Measurements from ENCODE around the gene SH3D21.

- TF ChIP-seq CTCF (IDR thresholded peaks at IDR 0.05) (no peak), POLR2A (IDR thresholded peaks at IDR 0.05) (no peak)
These were observed 48.3 kb downstream of the SH3D21 start for GRCh38 chr1:36354486-36354885.

Measured in thyroid gland (tissue), 4 donors.